BJ (cell line): ENCODE results near the gene KNTC1. TPM values are rescaled to one million over a fixed set of nuclear protein-coding genes. Genes with fewer than 3 reads are reported as not detected.

Experiments
- CTCF ChIA-PET: fragments of 350-600 bp; formaldehyde crosslinking; extraction: SDS; loops from one replicate; lab custom pipeline; 2021; ENCODE audit warnings: antibody characterized with exemption, inconsistent platforms; lab: Yijun Ruan, JAX
- POLR2A ChIA-PET: fragments of 300-600 bp; sonication (Branson Sonifier 250); formaldehyde crosslinking; extraction: SDS; loops from one replicate; lab custom pipeline; 2021; ENCODE audit warnings: antibody characterized with exemption; lab: Charles Lee
- DNase-seq: peaks from one replicate; pipeline ENCODE4 v3.0.0-alpha.2; 2011; ENCODE audit warnings: low read depth
- H3K27me3 ChIP-seq: 2 replicates; pipeline ENCODE4 v1.6.0; 2011; ENCODE audit warnings: low read length; ENCODE audit not compliant: control insufficient read depth, insufficient read depth
- H3K36me3 ChIP-seq: 2 replicates; pipeline ENCODE4 v1.5.1; 2011; ENCODE audit warnings: low read length; ENCODE audit not compliant: control insufficient read depth, insufficient read depth
- H3K4me3 ChIP-seq: 2 replicates; pipeline ENCODE4 v1.5.1; 2011; ENCODE audit warnings: low read depth, mild to moderate bottlenecking, control low read depth, low read length
- polyA plus RNA-seq: library from polyadenylated mRNA; depleted of rRNA; stranded (reverse); fragments of >200 nt; gene quantifications from 2 replicates; pipeline ENCODE4 v1.2.3, GENCODE V29; 2011
- TF ChIP-seq, protein P1 (sequence below): IDR thresholded peaks from 2 replicates; pipeline ENCODE4 v1.5.1; 2011; ENCODE audit warnings: low read depth, mild to moderate bottlenecking, control low read depth, inconsistent platforms, low read length, moderate library complexity; ENCODE audit not compliant: insufficient read depth

Gene KNTC1
- polyA plus RNA-seq, 1 experiment = 12.5 TPM

GRCh38 chr12:122499991-122500684, 26.9 kb upstream of the KNTC1 start:
- H3K4me3 ChIP-seq = peak overlapping the region; percentile 92
- no peaks in the 10 kb centered on the region for H3K27me3 ChIP-seq
- DNase-seq = no peak
- ChIA-PET POLR2A (interaction anchor here (0.7 to 1.3 kb wide), 3 partner anchors 27 to 127 kb away, joined by 3 to 6 read pairs (median 5); partner anchors contain the start of genes KNTC1 and RSRC2), CTCF (interaction anchor here (0.7 to 2.0 kb wide), 3 partner anchors 17 to 100 kb away, joined by 3 to 6 read pairs (median 5); no protein-coding TSS in a partner anchor)
- TF ChIP-seq, protein P1, sequence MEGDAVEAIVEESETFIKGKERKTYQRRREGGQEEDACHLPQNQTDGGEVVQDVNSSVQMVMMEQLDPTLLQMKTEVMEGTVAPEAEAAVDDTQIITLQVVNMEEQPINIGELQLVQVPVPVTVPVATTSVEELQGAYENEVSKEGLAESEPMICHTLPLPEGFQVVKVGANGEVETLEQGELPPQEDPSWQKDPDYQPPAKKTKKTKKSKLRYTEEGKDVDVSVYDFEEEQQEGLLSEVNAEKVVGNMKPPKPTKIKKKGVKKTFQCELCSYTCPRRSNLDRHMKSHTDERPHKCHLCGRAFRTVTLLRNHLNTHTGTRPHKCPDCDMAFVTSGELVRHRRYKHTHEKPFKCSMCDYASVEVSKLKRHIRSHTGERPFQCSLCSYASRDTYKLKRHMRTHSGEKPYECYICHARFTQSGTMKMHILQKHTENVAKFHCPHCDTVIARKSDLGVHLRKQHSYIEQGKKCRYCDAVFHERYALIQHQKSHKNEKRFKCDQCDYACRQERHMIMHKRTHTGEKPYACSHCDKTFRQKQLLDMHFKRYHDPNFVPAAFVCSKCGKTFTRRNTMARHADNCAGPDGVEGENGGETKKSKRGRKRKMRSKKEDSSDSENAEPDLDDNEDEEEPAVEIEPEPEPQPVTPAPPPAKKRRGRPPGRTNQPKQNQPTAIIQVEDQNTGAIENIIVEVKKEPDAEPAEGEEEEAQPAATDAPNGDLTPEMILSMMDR = no peak
- peaks cover 2% of the 10 kb centered on the region; the same call in 1 of the 2 replicates for H3K36me3 ChIP-seq

DNA sequence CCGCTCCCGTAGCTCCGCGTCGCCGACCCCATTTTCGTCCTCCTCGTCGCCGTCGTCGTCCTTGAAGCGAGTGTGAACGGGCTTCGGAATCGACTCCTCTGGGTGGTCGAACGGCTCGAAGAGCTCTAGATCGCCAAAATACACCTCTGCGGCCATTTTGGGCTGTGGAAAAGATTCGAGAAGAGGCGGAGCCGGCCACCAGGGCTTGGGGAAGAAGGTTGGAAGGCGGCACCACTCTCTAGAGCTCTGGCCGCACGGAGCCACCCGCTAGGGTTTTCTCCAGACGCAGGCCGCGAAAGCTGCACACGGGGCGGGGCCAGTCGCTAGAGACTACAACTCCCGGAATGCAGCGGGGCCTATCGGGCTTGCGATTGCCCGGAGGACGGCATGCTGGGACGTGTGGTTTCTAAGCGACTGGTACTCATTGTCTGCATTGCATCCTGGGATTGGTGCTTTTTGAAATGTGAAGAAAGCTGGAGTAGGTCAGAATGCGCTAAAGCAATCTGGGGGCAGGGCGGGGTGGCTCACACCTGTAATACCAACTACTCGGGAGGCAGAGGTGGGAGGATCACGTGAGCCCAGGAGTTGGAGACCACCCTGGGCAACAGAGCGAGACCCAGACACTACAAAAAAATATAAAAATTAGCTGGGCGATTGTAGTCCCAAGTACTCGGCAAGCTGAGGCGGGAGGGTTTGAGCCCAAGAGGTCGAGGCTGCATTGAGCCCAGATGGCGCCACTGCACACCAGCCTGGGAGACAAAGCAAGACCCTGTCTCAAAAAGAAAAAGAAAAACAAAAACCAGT, 26.2 kb upstream of the KNTC1 start, which contains the start of gene ZCCHC8:
TSS of gene ZCCHC8 (minus strand) at position 248 of the 804 bp plus-strand sequence. CDS start at position 156, 92 bp downstream.
- TF ChIP-seq, protein P1 = no peak
- Histone ChIP-seq H3K27me3 (no peaks in the 10 kb centered on the region), H3K36me3 (peaks cover 5% of the 10 kb centered on the region), H3K4me3 (peak within 1 kb of the TSS; percentile 92)
- ChIA-PET POLR2A (interaction anchor here (0.9 to 1.3 kb wide), 4 partner anchors 9 to 94 kb away, joined by 3 to 5 read pairs (median 4); partner anchors contain the start of genes KNTC1 and RSRC2), CTCF (interaction anchor here (0.6 to 2.0 kb wide), 3 partner anchors 16 to 29 kb away, joined by 3 to 6 read pairs (median 5); no protein-coding TSS in a partner anchor)
- peak; percentile 89 for DNase-seq

- TF ChIP-seq, protein P1 = no peak
- no peak for DNase-seq
- ChIA-PET CTCF (interaction anchor here (0.6 to 1.7 kb wide), 2 partner anchors 16 to 22 kb away, joined by 3 to 5 read pairs; no protein-coding TSS in a partner anchor), POLR2A (interaction anchor here (0.9 to 1.3 kb wide), 3 partner anchors 10 to 95 kb away, joined by 3 to 5 read pairs (median 4); no protein-coding TSS in a partner anchor)
- H3K4me3 ChIP-seq = no peak overlapping the region
- no peaks in the 10 kb centered on the region for H3K27me3 ChIP-seq
- peaks cover 8% of the 10 kb centered on the region for H3K36me3 ChIP-seq
Measured at GRCh38 chr12:122501489-122501989, 25.5 kb upstream of the KNTC1 start.

DNA sequence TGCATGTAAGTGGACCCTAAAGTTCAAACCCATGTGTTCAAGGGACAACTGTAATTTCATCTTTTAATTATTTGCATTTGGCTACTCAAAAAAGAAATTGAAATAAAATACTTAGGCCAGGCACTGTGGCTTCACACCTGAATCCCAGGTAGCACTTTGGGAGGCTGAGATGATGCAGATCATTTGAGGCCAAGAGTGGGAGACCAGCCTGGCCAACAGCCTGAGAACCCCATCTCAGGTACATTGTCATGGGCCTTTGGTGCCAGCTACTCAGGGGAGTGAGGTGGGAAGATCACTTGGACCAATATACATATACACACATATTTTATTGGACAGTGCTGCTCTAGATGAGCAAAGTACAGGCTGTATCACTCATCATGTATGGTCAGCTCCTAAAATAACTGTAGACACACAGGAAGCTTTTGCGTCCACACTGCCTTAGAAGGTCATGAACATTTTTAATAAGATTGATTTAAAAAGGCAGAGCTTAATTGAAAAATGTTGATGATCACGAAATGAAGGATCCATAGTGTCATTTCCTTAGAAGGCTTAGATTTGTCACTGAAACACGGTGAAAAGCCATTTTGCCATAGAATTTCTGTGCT, 23.8 kb upstream of the KNTC1 start:
- H3K36me3 ChIP-seq = peaks cover 15% of the 10 kb centered on the region
- DNase-seq = no peak
- POLR2A ChIA-PET = no interaction called here

More for the DNA sequence above, 23.8 kb upstream of the KNTC1 start:
- Histone ChIP-seq H3K27me3 (no peaks in the 10 kb centered on the region), H3K4me3 (no peak overlapping the region)
- TF ChIP-seq, protein P1 = no peak
- CTCF ChIA-PET = no interaction called here
